AG09319 (cell line): Measurements from ENCODE around the gene ZNF346.

Experiments used
- DNase-seq: peaks from one replicate; pipeline ENCODE4 v3.0.0-alpha.2; 2010; ENCODE audit warnings: low read depth; ENCODE audit errors: extremely low read depth
- CTCF ChIP-seq: IDR thresholded peaks from 2 replicates; pipeline ENCODE4 v1.5.1; 2011; ENCODE audit warnings: low read depth, mild to moderate bottlenecking, inconsistent platforms, low read length, moderate library complexity

ZNF346 gene

GRCh38 chr5:177124486-177124991, 102.0 kb downstream of the ZNF346 start:
- no peak for TF ChIP-seq CTCF
- no peak for DNase-seq

GRCh38 chr5:177126771-177127170, 104.3 kb downstream of the ZNF346 start:
- TF ChIP-seq CTCF: no peak
- no peak for DNase-seq

GRCh38 chr5:177128551-177128981, 106.1 kb downstream of the ZNF346 start:
- TF ChIP-seq CTCF: no peak
- DNase-seq: no peak

- no peak for TF ChIP-seq CTCF
- DNase-seq: no peak
Observed at GRCh38 chr5:177130211-177131018, 107.9 kb downstream of the ZNF346 start.
